SK-N-SH (cell line): ENCODE results near the gene IGF2BP3.

Experiments
- CTCF ChIP-seq: fragments of 200-600 bp; sonication (generic); IDR thresholded peaks from 2 replicates; pipeline ENCODE4 v1.6.1; 2017; ENCODE audit warnings: antibody characterized with exemption, mild to moderate bottlenecking, moderate library complexity
- EP300 ChIP-seq, 2 experiments: IDR thresholded peaks; 2 replicates each; pipeline versions ENCODE4 v1.4.0 to v1.6.1; 2012; ENCODE audit warnings: borderline replicate concordance in 1 of 2, low read depth in 1 of 2, low read length in 1 of 2
- GABPA ChIP-seq: IDR thresholded peaks from 2 replicates; pipeline ENCODE4 v1.4.0; 2012; ENCODE audit warnings: low read depth, mild to moderate bottlenecking
- GATA2 ChIP-seq: sonication (generic); formaldehyde crosslinking; IDR thresholded peaks from 2 replicates; pipeline ENCODE4 v1.5.0; 2020; ENCODE audit warnings: mild to moderate bottlenecking, missing genetic modification reagents
- NFIC ChIP-seq: IDR thresholded peaks from 2 replicates; pipeline ENCODE4 v1.4.0; 2012; ENCODE audit warnings: borderline replicate concordance
- PBX3 ChIP-seq: IDR thresholded peaks from 2 replicates; pipeline ENCODE4; 2012
- POLR2AphosphoS5 ChIP-seq: IDR thresholded peaks from 2 replicates; pipeline ENCODE4 v1.6.1; 2012; ENCODE audit warnings: low read depth, low read length
- RCOR1 ChIP-seq: fragments of 150-350 bp; IDR thresholded peaks from 2 replicates; pipeline ENCODE4 v1.6.1; 2017; ENCODE audit warnings: antibody characterized with exemption, low read length
- REST ChIP-seq: IDR thresholded peaks from 2 replicates; pipeline ENCODE4 v1.6.1; 2012; ENCODE audit warnings: mild to moderate bottlenecking, low read depth, low read length, moderate library complexity
- RXRA ChIP-seq: IDR thresholded peaks from 2 replicates; pipeline ENCODE4 v1.4.0; 2012; ENCODE audit warnings: low read depth, mild to moderate bottlenecking, borderline replicate concordance
- YY1 ChIP-seq: IDR thresholded peaks from 2 replicates; pipeline ENCODE4 v1.4.0; 2012; ENCODE audit warnings: low read depth, mild to moderate bottlenecking

- no peak for TF ChIP-seq RXRA
- TF ChIP-seq CTCF, result no peak
- no peak for TF ChIP-seq GABPA
- no peak for TF ChIP-seq NFIC
- TF ChIP-seq POLR2AphosphoS5, result no peak
- no peak for TF ChIP-seq RCOR1
- no peak for TF ChIP-seq REST
- TF ChIP-seq GATA2, result no peak
- no peak for TF ChIP-seq PBX3
- no peak for TF ChIP-seq EP300 (IDR thresholded peaks at IDR 0.05; ENCODE audit: borderline replicate concordance in 1 of 2, low read depth in 1 of 2, low read length in 1 of 2)
- TF ChIP-seq YY1, result no peak
Observed at GRCh38 chr7:23343102-23343501, 127.2 kb downstream of the IGF2BP3 start.
